ENCODE measurements around the gene ARFIP2.

- TF ChIP-seq EZH2 (optimal IDR thresholded peaks at IDR 0.05; ENCODE audit: low read depth, low read length) = no peak
- TF ChIP-seq, protein P1, sequence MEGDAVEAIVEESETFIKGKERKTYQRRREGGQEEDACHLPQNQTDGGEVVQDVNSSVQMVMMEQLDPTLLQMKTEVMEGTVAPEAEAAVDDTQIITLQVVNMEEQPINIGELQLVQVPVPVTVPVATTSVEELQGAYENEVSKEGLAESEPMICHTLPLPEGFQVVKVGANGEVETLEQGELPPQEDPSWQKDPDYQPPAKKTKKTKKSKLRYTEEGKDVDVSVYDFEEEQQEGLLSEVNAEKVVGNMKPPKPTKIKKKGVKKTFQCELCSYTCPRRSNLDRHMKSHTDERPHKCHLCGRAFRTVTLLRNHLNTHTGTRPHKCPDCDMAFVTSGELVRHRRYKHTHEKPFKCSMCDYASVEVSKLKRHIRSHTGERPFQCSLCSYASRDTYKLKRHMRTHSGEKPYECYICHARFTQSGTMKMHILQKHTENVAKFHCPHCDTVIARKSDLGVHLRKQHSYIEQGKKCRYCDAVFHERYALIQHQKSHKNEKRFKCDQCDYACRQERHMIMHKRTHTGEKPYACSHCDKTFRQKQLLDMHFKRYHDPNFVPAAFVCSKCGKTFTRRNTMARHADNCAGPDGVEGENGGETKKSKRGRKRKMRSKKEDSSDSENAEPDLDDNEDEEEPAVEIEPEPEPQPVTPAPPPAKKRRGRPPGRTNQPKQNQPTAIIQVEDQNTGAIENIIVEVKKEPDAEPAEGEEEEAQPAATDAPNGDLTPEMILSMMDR (IDR thresholded peaks at IDR 0.05; ENCODE audit: low read length) = no peak
Measured at GRCh38 chr11:6469599-6469998, 11.5 kb downstream of the ARFIP2 start.

Measured in MM.1S (cell line).